CD4-positive, alpha-beta T cell (primary cell): Measurements from ENCODE around the gene KIF1C. TPM values are rescaled to one million over a fixed set of nuclear protein-coding genes. Genes with fewer than 3 reads are reported as not detected.

ENCODE experiments used
- ATAC-seq: fragments of 200-7000 bp; cut with Tn5 transposase; one replicate; pipeline ENCODE4 v1.10.0; 2022; ENCODE audit warnings: mild to moderate bottlenecking; ENCODE audit not compliant: poor library complexity
- CTCF ChIA-PET: fragments of 350-600 bp; sonication (Branson Sonifier 250); formaldehyde crosslinking; loops from one replicate; lab custom pipeline; 2021; ENCODE audit warnings: antibody characterized with exemption, inconsistent platforms; lab: Charles Lee
- POLR2A ChIA-PET: fragments of 350-600 bp; sonication (Branson Sonifier 250); formaldehyde crosslinking; loops from one replicate; lab custom pipeline; 2021; ENCODE audit warnings: antibody characterized with exemption, inconsistent platforms; lab: Charles Lee
- DNase-seq, 14 experiments: peaks; one replicate each; pipeline ENCODE4 v3.0.0-alpha.2; 2013 to 2020; ENCODE audit warnings: mixed read lengths in 2 of 14
- H3K27ac ChIP-seq, 2 donors: one replicate each; pipeline versions ENCODE4 v1.5.1 to v1.7.0; 2013; ENCODE audit warnings: low read length in 2 of 2, low read depth in 1 of 2, mild to moderate bottlenecking in 1 of 2
- H3K27me3 ChIP-seq, 2 experiments: 1 replicate in 1 of 2; 2 replicates in 1 of 2; pipeline versions ENCODE4 v1.6.1 to v1.7.0; 2013; ENCODE audit warnings: low read length in 2 of 2, control low read depth in 1 of 2, mild to moderate bottlenecking in 1 of 2, moderate library complexity in 1 of 2; ENCODE audit not compliant: insufficient read depth in 2 of 2, control insufficient read depth in 1 of 2
- H3K36me3 ChIP-seq: one replicate; pipeline ENCODE4 v1.6.1; 2013; ENCODE audit warnings: low read length, control low read depth; ENCODE audit not compliant: insufficient read depth
- H3K4me1 ChIP-seq: one replicate; pipeline ENCODE4 v1.6.1; 2013; ENCODE audit warnings: low read length, control low read depth; ENCODE audit not compliant: insufficient read depth
- H3K4me3 ChIP-seq: one replicate; pipeline ENCODE4 v1.5.1; 2013; ENCODE audit warnings: mild to moderate bottlenecking, low read length, moderate library complexity
- H3K9me3 ChIP-seq, 2 experiments: 1 replicate in 1 of 2; 2 replicates in 1 of 2; pipeline versions ENCODE4 v1.6.1 to v1.7.0; 2013; ENCODE audit warnings: low read length in 2 of 2, mild to moderate bottlenecking in 2 of 2, control low read depth in 1 of 2, moderate library complexity in 1 of 2; ENCODE audit not compliant: control insufficient read depth in 1 of 2, insufficient read depth in 1 of 2
- H3K27ac Mint-ChIP-seq: one replicate; pipeline ENCODE4 v1.8.0; 2020; ENCODE audit warnings: mixed read lengths
- H3K27me3 Mint-ChIP-seq: one replicate; pipeline ENCODE4 v1.8.0; 2021; ENCODE audit warnings: mixed read lengths
- H3K36me3 Mint-ChIP-seq: one replicate; pipeline ENCODE4 v1.8.0; 2021; ENCODE audit warnings: low read depth, mixed read lengths
- H3K4me1 Mint-ChIP-seq: one replicate; pipeline ENCODE4 v1.8.0; 2021; ENCODE audit warnings: low read depth, mixed read lengths
- H3K4me3 Mint-ChIP-seq: one replicate; pipeline ENCODE4 v1.8.0; 2020; ENCODE audit warnings: mild to moderate bottlenecking, mixed read lengths
- H3K9me3 Mint-ChIP-seq: one replicate; pipeline ENCODE4 v1.8.0; 2020; ENCODE audit warnings: mixed read lengths
- intact Hi-C, 2 experiments: fragments of 100-400 bp; cut with DNase I in 1 of 2; cut with micrococcal nuclease in 1 of 2; formaldehyde crosslinking; loops; one replicate each; pipeline versions ENCODE4 v1.15.1 to v1.9.0; 2023 to 2025; cut with DNase I, micrococcal nuclease
- total RNA-seq, 174 experiments: library from RNA in 2 of 174; stranded (reverse) in 2 of 174; gene quantifications; one replicate each; pipeline ENCODE4 v1.2.3 and lab custom pipeline; 2021 to 2026
- TF ChIP-seq, protein P1 (sequence below): fragments of 200-600 bp; IDR thresholded peaks from one replicate; pipeline ENCODE4 v1.8.0; 2022; ENCODE audit warnings: antibody characterized with exemption, mild to moderate bottlenecking

KIF1C gene
- total RNA-seq, 2 experiments from 2014 or later = 10.2 to 12.2 TPM

DNA sequence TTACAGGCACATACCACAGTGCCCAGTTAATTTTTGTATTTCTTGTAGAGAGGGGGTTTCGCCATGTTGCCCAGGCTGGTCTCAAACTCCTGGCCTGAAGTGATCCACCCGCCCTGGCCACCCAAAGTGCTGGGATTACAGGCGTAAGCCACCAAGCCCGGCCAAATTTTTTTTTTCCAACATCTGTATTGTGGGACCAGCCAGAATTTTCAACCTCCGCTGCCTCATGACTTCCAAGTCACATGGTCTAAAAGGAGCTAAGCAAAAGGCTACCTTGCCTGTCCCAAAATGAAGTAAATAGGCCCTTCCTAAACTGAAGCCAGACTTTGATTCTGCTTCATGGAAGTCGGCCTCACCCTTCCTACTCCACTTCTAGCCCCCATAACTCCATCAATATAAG lies 25.9 kb upstream of the KIF1C start:
- Histone ChIP-seq H3K4me3 (no peak overlapping the region), H3K4me1 (peaks cover 30% of the 10 kb centered on the region), H3K27me3 (no peaks in the 10 kb centered on the region), H3K9me3 (no peaks in the 10 kb centered on the region), H3K27ac (no peak overlapping the region), H3K36me3 (peaks cover 55% of the 10 kb centered on the region)
- POLR2A ChIA-PET = interaction anchor here (7.3 to 9.8 kb wide), 2 partner anchors 23 to 32 kb away, joined by 195 to 350 read pairs; partner anchors contain the start of genes ENO3, PFN1, RNF167 and SLC25A11
- DNase-seq = no peak
- TF ChIP-seq, protein P1, sequence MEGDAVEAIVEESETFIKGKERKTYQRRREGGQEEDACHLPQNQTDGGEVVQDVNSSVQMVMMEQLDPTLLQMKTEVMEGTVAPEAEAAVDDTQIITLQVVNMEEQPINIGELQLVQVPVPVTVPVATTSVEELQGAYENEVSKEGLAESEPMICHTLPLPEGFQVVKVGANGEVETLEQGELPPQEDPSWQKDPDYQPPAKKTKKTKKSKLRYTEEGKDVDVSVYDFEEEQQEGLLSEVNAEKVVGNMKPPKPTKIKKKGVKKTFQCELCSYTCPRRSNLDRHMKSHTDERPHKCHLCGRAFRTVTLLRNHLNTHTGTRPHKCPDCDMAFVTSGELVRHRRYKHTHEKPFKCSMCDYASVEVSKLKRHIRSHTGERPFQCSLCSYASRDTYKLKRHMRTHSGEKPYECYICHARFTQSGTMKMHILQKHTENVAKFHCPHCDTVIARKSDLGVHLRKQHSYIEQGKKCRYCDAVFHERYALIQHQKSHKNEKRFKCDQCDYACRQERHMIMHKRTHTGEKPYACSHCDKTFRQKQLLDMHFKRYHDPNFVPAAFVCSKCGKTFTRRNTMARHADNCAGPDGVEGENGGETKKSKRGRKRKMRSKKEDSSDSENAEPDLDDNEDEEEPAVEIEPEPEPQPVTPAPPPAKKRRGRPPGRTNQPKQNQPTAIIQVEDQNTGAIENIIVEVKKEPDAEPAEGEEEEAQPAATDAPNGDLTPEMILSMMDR = no peak
- Mint-ChIP-seq H3K27ac (no peak overlapping the region), H3K27me3 (no peaks in the 10 kb centered on the region), H3K4me1 (peaks cover 8% of the 10 kb centered on the region), H3K36me3 (peaks cover 52% of the 10 kb centered on the region), H3K9me3 (no peaks in the 10 kb centered on the region), H3K4me3 (no peak overlapping the region)
- CTCF ChIA-PET = interaction anchor here (1.1 to 2.4 kb wide), 2 partner anchors 15 to 63 kb away, joined by 4 to 9 read pairs; partner anchors contain the start of gene CAMTA2
- ATAC-seq = no peak
- intact Hi-C loops = no loop called here

DNA sequence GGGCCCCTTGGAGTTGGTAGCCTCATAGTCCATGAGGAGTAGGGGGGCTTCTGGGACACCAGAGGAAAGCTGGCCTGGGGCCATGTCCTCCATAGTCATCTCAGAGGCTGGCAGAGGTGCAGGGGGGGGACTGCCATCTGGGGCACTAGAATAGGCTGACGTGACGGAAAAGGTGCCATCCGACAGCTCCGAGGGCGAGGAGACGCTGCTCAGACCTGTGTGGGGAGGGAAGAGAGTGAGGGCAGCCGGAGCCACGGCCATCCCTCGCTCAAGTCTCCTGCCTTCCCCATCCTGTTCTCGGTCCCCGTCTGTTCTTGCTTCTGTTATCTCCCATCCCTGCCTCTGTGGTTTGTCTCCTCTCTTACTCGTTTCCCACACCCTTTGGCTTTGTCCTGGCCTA lies 25.4 kb upstream of the KIF1C start:
- Mint-ChIP-seq H3K4me3 (no peak overlapping the region), H3K27me3 (no peaks in the 10 kb centered on the region), H3K9me3 (no peaks in the 10 kb centered on the region), H3K27ac (no peak overlapping the region), H3K36me3 (peaks cover 57% of the 10 kb centered on the region), H3K4me1 (peaks cover 8% of the 10 kb centered on the region)
- ATAC-seq (no peak), DNase-seq (no peak)
- CTCF ChIA-PET = interaction anchor here (1.2 kb wide), 1 partner anchor 90 kb away, joined by 3 read pairs; no protein-coding TSS in a partner anchor
- Histone ChIP-seq H3K36me3 (peaks cover 60% of the 10 kb centered on the region), H3K27me3 (no peaks in the 10 kb centered on the region), H3K4me3 (no peak overlapping the region), H3K27ac (no peak overlapping the region), H3K9me3 (no peaks in the 10 kb centered on the region), H3K4me1 (peaks cover 30% of the 10 kb centered on the region)
- POLR2A ChIA-PET = interaction anchor here (7.3 to 9.8 kb wide), 2 partner anchors 24 to 32 kb away, joined by 195 to 350 read pairs; partner anchors contain the start of genes ENO3, PFN1, RNF167 and SLC25A11
- TF ChIP-seq, protein P1 = no peak
- intact Hi-C loops = no loop called here

DNA sequence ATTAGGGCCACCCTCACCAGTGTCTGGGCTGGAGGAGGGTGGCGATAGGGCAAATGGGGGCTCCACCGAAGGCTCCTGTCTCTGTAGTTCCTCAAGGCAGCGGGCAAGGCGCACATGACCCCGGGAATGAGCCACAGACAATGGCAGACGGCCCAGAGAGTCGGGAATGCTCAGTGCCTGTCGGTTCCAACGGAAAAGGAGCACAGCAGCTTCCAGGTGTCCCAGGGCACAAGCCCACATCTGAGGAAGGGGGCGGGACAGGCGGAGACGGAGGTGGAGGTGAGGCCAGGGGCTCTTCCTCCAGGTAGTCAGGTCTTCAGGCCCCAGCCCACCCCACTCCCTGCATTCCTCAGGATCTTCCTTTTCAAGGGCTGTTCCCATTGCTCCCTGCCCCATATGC lies 25.0 kb upstream of the KIF1C start:
- Histone ChIP-seq H3K27ac (no peak overlapping the region), H3K4me3 (no peak overlapping the region), H3K4me1 (peaks cover 29% of the 10 kb centered on the region), H3K27me3 (no peaks in the 10 kb centered on the region), H3K9me3 (no peaks in the 10 kb centered on the region), H3K36me3 (peaks cover 64% of the 10 kb centered on the region)
- TF ChIP-seq, protein P1 = no peak
- ATAC-seq = no peak
- intact Hi-C loops = no loop called here
- POLR2A ChIA-PET = interaction anchor here (2.2 kb wide), 1 partner anchor 33 kb away, joined by 7 read pairs; the partner anchor contains the start of genes RNF167 and SLC25A11
- CTCF ChIA-PET = interaction anchor here (1.2 kb wide), 1 partner anchor 89 kb away, joined by 3 read pairs; no protein-coding TSS in a partner anchor
- DNase-seq = no peak
- H3K36me3 Mint-ChIP-seq = peaks cover 61% of the 10 kb centered on the region
- peaks cover 8% of the 10 kb centered on the region for H3K4me1 Mint-ChIP-seq
- H3K4me3 Mint-ChIP-seq = no peak overlapping the region
- no peak overlapping the region for H3K27ac Mint-ChIP-seq
- no peaks in the 10 kb centered on the region for H3K9me3 Mint-ChIP-seq
- no peaks in the 10 kb centered on the region for H3K27me3 Mint-ChIP-seq
